ENCODE results near the gene CACNA2D1.
"Not testable (repeated sequence)": the region's sequence is repeated elsewhere in the genome, so short reads cannot be mapped to it uniquely, and the experiment has no call there.

The CACNA2D1 gene

GRCh38 chr7:82393076-82393839 lies 50.3 kb downstream of the CACNA2D1 start:
- no peak for DNase-seq

- no peak for DNase-seq
These were observed 52.6 kb downstream of the CACNA2D1 start for GRCh38 chr7:82390936-82391335.

GRCh38 chr7:82389876-82390275 lies 53.7 kb downstream of the CACNA2D1 start:
- no peak for DNase-seq

GRCh38 chr7:82388138-82388537 lies 55.4 kb downstream of the CACNA2D1 start:
- DNase-seq: no peak

- not testable (repeated sequence) for DNase-seq
These were observed 57.0 kb downstream of the CACNA2D1 start for GRCh38 chr7:82386571-82386970.

GRCh38 chr7:82384779-82385178 lies 58.8 kb downstream of the CACNA2D1 start:
- no peak for DNase-seq

GRCh38 chr7:82384051-82384464 lies 59.5 kb downstream of the CACNA2D1 start:
- no peak for DNase-seq

- DNase-seq: no peak
These were observed 61.3 kb downstream of the CACNA2D1 start for GRCh38 chr7:82382276-82382675.

- no peak for DNase-seq
These were observed 66.8 kb downstream of the CACNA2D1 start for GRCh38 chr7:82376739-82377138.

- no peak for DNase-seq
These were observed 67.9 kb downstream of the CACNA2D1 start for GRCh38 chr7:82375713-82376112.

GRCh38 chr7:82375129-82375528 lies 68.4 kb downstream of the CACNA2D1 start:
- no peak for DNase-seq

GRCh38 chr7:82373926-82374635 lies 69.5 kb downstream of the CACNA2D1 start:
- DNase-seq: no peak

GRCh38 chr7:82364671-82365070 lies 78.9 kb downstream of the CACNA2D1 start:
- DNase-seq: no peak

GRCh38 chr7:82364048-82364447 lies 79.5 kb downstream of the CACNA2D1 start:
- DNase-seq: no peak

GRCh38 chr7:82362129-82362706 lies 81.4 kb downstream of the CACNA2D1 start:
- DNase-seq: no peak

GRCh38 chr7:82360591-82361368 lies 82.8 kb downstream of the CACNA2D1 start:
- no peak for DNase-seq

- no peak for DNase-seq
These were observed 84.2 kb downstream of the CACNA2D1 start for GRCh38 chr7:82359426-82359825.

GRCh38 chr7:82358923-82359322 lies 84.7 kb downstream of the CACNA2D1 start:
- DNase-seq: no peak

GRCh38 chr7:82358009-82358578 lies 85.5 kb downstream of the CACNA2D1 start:
- DNase-seq: no peak

- DNase-seq: no peak
These were observed 95.3 kb downstream of the CACNA2D1 start for GRCh38 chr7:82348251-82348650.

- DNase-seq: no peak
These were observed 95.8 kb downstream of the CACNA2D1 start for GRCh38 chr7:82347808-82348207.

GRCh38 chr7:82345886-82346285 lies 97.7 kb downstream of the CACNA2D1 start:
- DNase-seq: no peak

- no peak for DNase-seq
These were observed 99.9 kb downstream of the CACNA2D1 start for GRCh38 chr7:82343716-82344115.
